Right ventricle myocardium superior (tissue), 1 donor: ENCODE results near the gene TUT4. TPM values are rescaled to one million over a fixed set of nuclear protein-coding genes. Genes with fewer than 3 reads are reported as not detected.
"Not testable (repeated sequence)": the region's sequence is repeated elsewhere in the genome, so short reads cannot be mapped to it uniquely, and the experiment has no call there.

Source experiments
- ATAC-seq: fragments of 200-7000 bp; cut with Tn5 transposase; one replicate; pipeline ENCODE4 v1.9.1; 2020; ENCODE audit warnings: mild to moderate bottlenecking; ENCODE audit not compliant: poor library complexity
- DNase-seq: peaks from one replicate; pipeline ENCODE4 v3.0.0-alpha.2; 2020
- intact Hi-C: fragments of 100-400 bp; cut with DNase I; formaldehyde crosslinking; loops from one replicate; pipeline ENCODE4 v1.11.2; 2022
- total RNA-seq: library from RNA; stranded (reverse); fragmentation: NEBNext Ultra II Directional; extraction: Animal tissue kit (Norgen Biotek cat#: 25700); gene quantifications from one replicate; pipeline ENCODE4 v1.2.1, GENCODE V29; 2021
- donor health status: DM: no; HTN: yes; CAD: no; lungs with severe emphysema.

The TUT4 gene
- total RNA-seq, 1 donor from 2014 or later = 31.8 TPM

- no peak for DNase-seq
- intact Hi-C loops = no loop called here
Measured at GRCh38 chr1:52579415-52579814, 26.5 kb upstream of the TUT4 start.

GRCh38 chr1:52578066-52578465 lies 25.2 kb upstream of the TUT4 start:
- intact Hi-C loops, DNase-seq, ATAC-seq: not testable (repeated sequence)

More at GRCh38 chr1:52579415-52579814, 26.5 kb upstream of the TUT4 start:
- ATAC-seq = no peak

- no peak for DNase-seq
- ATAC-seq = no peak
- intact Hi-C loops = no loop called here
Measured at GRCh38 chr1:52576074-52576473, 23.2 kb upstream of the TUT4 start.

GRCh38 chr1:52574594-52574993 lies 21.7 kb upstream of the TUT4 start:
- intact Hi-C loops = no loop called here
- DNase-seq (no peak), ATAC-seq (no peak)

- DNase-seq (no peak), ATAC-seq (no peak)
- intact Hi-C loops = no loop called here
Measured at GRCh38 chr1:52572387-52572786, 19.5 kb upstream of the TUT4 start.

GRCh38 chr1:52571783-52572182 lies 18.9 kb upstream of the TUT4 start:
- no peak for ATAC-seq
- intact Hi-C loops = no loop called here
- no peak for DNase-seq

- DNase-seq = no peak
- no peak for ATAC-seq
- intact Hi-C loops = no loop called here
Measured at GRCh38 chr1:52569449-52570210, 16.7 kb upstream of the TUT4 start.

- no peak for ATAC-seq
- intact Hi-C loops = no loop called here
- DNase-seq = no peak
Measured at GRCh38 chr1:52567943-52568342, 15.1 kb upstream of the TUT4 start.

- ATAC-seq (no peak), DNase-seq (no peak)
- intact Hi-C loops = no loop called here
Measured at GRCh38 chr1:52562766-52563165, 9.9 kb upstream of the TUT4 start.

GRCh38 chr1:52559875-52560274 lies 7.0 kb upstream of the TUT4 start:
- intact Hi-C loops = no loop called here
- ATAC-seq (no peak), DNase-seq (no peak)

GRCh38 chr1:52558941-52559340 lies 6.0 kb upstream of the TUT4 start:
- ATAC-seq = no peak
- DNase-seq = no peak
- intact Hi-C loops = no loop called here

- intact Hi-C loops = no loop called here
- no peak for ATAC-seq
- DNase-seq = no peak
Measured at GRCh38 chr1:52556641-52557360, 3.9 kb upstream of the TUT4 start.

GRCh38 chr1:52554756-52555155 lies 1.9 kb upstream of the TUT4 start:
- intact Hi-C loops = no loop called here
- DNase-seq (no peak), ATAC-seq (no peak)

GRCh38 chr1:52554267-52554640 lies 1.4 kb upstream of the TUT4 start:
- no peak for ATAC-seq
- DNase-seq = no peak
- intact Hi-C loops = no loop called here

- intact Hi-C loops = no loop called here
- peak; percentile 93 for ATAC-seq
Measured at GRCh38 chr1:52553362-52554266, 722 bp upstream of the TUT4 start.

GRCh38 chr1:52552236-52552504 lies 722 bp downstream of the TUT4 start:
- no peak for DNase-seq
- intact Hi-C loops = no loop called here
- peak; percentile 48 for ATAC-seq

More at GRCh38 chr1:52553362-52554266, 722 bp upstream of the TUT4 start:
- peak; percentile 91 for DNase-seq

- ATAC-seq (no peak), DNase-seq (no peak)
- intact Hi-C loops = no loop called here
Measured at GRCh38 chr1:52551507-52552235, 1.2 kb downstream of the TUT4 start.

- ATAC-seq (no peak), DNase-seq (no peak)
- intact Hi-C loops = no loop called here
Measured at GRCh38 chr1:52550447-52550846, 2.4 kb downstream of the TUT4 start.

GRCh38 chr1:52549267-52549666 lies 3.6 kb downstream of the TUT4 start:
- intact Hi-C loops = no loop called here
- no peak for DNase-seq
- ATAC-seq = no peak
